HL-60 (cell line): ENCODE measurements around the gene ANK3.

Experiments used
- DNase-seq, 2 experiments: peaks; one replicate each; pipeline ENCODE4 v3.0.0-alpha.2; 2010 to 2020; ENCODE audit warnings: low read depth in 1 of 2, low spot score in 1 of 2
- H3K27ac ChIP-seq: fragments of 250-450 bp; sonication (Bioruptor Pico); replicated peaks from 2 replicates; pipeline ENCODE4 v1.5.1; 2020; ENCODE audit warnings: mild to moderate bottlenecking, moderate library complexity
- H3K27me3 ChIP-seq: fragments of 250-450 bp; sonication (Bioruptor Pico); 2 replicates; pipeline ENCODE4 v1.5.1; 2021; ENCODE audit warnings: mild to moderate bottlenecking, moderate library complexity; ENCODE audit not compliant: insufficient read depth, poor library complexity, severe bottlenecking
- H3K4me3 ChIP-seq: replicated peaks from 2 replicates; pipeline ENCODE4 v1.5.1; 2011; ENCODE audit warnings: mild to moderate bottlenecking, control low read depth, low read length; ENCODE audit not compliant: insufficient read depth
- CTCF ChIP-seq: IDR thresholded peaks from one replicate; pipeline ENCODE4 v1.5.1; 2011; ENCODE audit warnings: low read length, control low read depth, inconsistent platforms; ENCODE audit not compliant: insufficient read depth
- GABPA ChIP-seq: IDR thresholded peaks from 2 replicates; pipeline ENCODE4 v1.6.1; 2012; ENCODE audit warnings: low read depth
- POLR2AphosphoS5 ChIP-seq: IDR thresholded peaks from 2 replicates; pipeline ENCODE4 v1.6.1; 2012; ENCODE audit warnings: low read depth
- REST ChIP-seq: IDR thresholded peaks from 2 replicates; pipeline ENCODE4 v1.6.1; 2012; ENCODE audit warnings: low read depth; ENCODE audit not compliant: insufficient replicate concordance
- SPI1 ChIP-seq: IDR thresholded peaks from 2 replicates; pipeline ENCODE4 v1.6.1; 2012; ENCODE audit warnings: low read depth, mild to moderate bottlenecking, borderline replicate concordance

Gene ANK3

GRCh38 chr10:60262647-60263126 is 127.0 kb downstream of the ANK3 start:
- no peak overlapping the region for H3K4me3 ChIP-seq
- no peaks in the 10 kb centered on the region for H3K27me3 ChIP-seq
- no peak for TF ChIP-seq POLR2AphosphoS5
- TF ChIP-seq SPI1 = no peak
- no peak for TF ChIP-seq REST
- no peak for TF ChIP-seq GABPA
- no peak for TF ChIP-seq CTCF
- no peak for DNase-seq
- H3K27ac ChIP-seq = no peak overlapping the region

- Histone ChIP-seq H3K4me3 (no peak overlapping the region), H3K27me3 (no peaks in the 10 kb centered on the region), H3K27ac (no peak overlapping the region)
- DNase-seq = no peak
- no peak for TF ChIP-seq CTCF
- no peak for TF ChIP-seq GABPA
- TF ChIP-seq REST = no peak
- TF ChIP-seq SPI1 = no peak
- no peak for TF ChIP-seq POLR2AphosphoS5
Measured at GRCh38 chr10:60260321-60260720, 129.4 kb downstream of the ANK3 start.

GRCh38 chr10:60258429-60258797 is 131.3 kb downstream of the ANK3 start:
- Histone ChIP-seq H3K27me3 (no peaks in the 10 kb centered on the region), H3K4me3 (no peak overlapping the region), H3K27ac (no peak overlapping the region)
- TF ChIP-seq POLR2AphosphoS5 = no peak
- TF ChIP-seq CTCF = no peak
- TF ChIP-seq GABPA = no peak
- no peak for TF ChIP-seq SPI1
- no peak for TF ChIP-seq REST
- DNase-seq = no peak
